Lower lobe of right lung (tissue), 2 donors: ENCODE measurements around the gene POLDIP3. TPM values are rescaled to one million over a fixed set of nuclear protein-coding genes. Genes with fewer than 3 reads are reported as not detected.
A peak's percentile ranks its signal among the peaks of the same experiment; 100 is the strongest.

Experiments used
- ATAC-seq, 2 donors: fragments of 200-7000 bp; cut with Tn5 transposase; one replicate each; pipeline ENCODE4 v1.9.1; 2020 to 2022; ENCODE audit warnings: mild to moderate bottlenecking in 2 of 2, moderate library complexity in 2 of 2
- DNase-seq: peaks from one replicate; pipeline ENCODE4 v3.0.0-alpha.2; 2020
- H3K27ac ChIP-seq: fragments of 200-600 bp; one replicate; pipeline ENCODE4 v1.8.0; 2022
- H3K27me3 ChIP-seq: fragments of 200-600 bp; one replicate; pipeline ENCODE4 v1.8.0; 2022; ENCODE audit warnings: low read depth
- H3K36me3 ChIP-seq: fragments of 200-600 bp; one replicate; pipeline ENCODE4 v1.8.0; 2022; ENCODE audit warnings: mild to moderate bottlenecking
- H3K4me1 ChIP-seq: fragments of 200-600 bp; one replicate; pipeline ENCODE4 v1.8.0; 2022
- H3K4me3 ChIP-seq: fragments of 200-600 bp; one replicate; pipeline ENCODE4 v1.8.0; 2022; ENCODE audit warnings: mild to moderate bottlenecking
- H3K9me3 ChIP-seq: fragments of 200-600 bp; one replicate; pipeline ENCODE4 v1.8.0; 2022
- intact Hi-C: fragments of 100-400 bp; cut with DNase I; formaldehyde crosslinking; loops from one replicate; pipeline ENCODE4 v1.11.0; 2022
- total RNA-seq: library from RNA; stranded (reverse); fragmentation: NEBNext Ultra II Directional; extraction: Animal tissue kit (Norgen Biotek cat#: 25700); gene quantifications from one replicate; pipeline ENCODE4 v1.2.1, GENCODE V29; 2021
- TF ChIP-seq, protein P1 (sequence below): fragments of 200-600 bp; IDR thresholded peaks from one replicate; pipeline ENCODE4 v1.8.0; 2022; ENCODE audit warnings: antibody characterized with exemption, mild to moderate bottlenecking
- donor health status: DM: no; HTN: yes; CAD: no; lungs with severe emphysema.

POLDIP3 gene
- total RNA-seq, 1 donor from 2014 or later, result 75.0 TPM

DNA sequence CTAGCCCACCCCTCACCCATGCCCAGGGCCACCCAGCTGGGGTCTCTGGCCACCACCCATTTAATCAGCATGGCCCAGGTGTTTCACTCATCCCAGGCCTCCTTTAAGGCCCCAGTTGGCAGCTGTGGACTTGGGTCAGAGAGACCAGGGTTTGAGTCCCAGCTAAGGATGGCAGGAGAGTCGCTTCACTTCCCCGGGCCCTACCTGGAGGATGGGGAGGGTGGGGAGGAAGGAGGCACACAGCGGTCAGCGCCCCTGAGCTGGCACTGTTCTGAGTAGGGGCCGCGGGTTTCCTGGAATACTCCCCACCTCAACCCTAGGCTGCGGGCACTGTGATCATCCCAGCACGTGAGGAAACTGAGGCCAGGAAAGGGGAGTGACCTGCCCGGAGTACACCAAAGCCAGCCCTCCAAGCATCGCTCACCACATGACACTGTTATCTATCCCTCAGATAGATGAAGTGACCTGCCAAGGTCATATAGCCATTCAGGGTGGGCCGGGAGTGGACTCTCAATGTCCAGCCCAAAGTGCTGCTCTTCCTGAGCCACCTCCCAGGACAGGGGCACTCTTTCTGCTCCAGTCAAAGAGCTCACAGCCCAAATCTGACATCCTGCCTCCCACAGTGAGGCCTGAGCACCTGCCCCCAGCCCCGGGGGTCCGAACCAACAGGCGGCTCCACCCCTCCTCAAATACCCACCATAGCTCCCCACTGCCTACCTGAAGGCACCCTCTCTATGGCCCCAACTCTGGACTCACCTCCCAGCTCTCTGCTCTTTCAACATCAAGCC lies 29.1 kb upstream of the POLDIP3 start:
- Histone ChIP-seq H3K27me3 (no peaks in the 10 kb centered on the region), H3K4me3 (no peak overlapping the region), H3K4me1 (peaks cover 81% of the 10 kb centered on the region), H3K27ac (peak overlapping the region; percentile 95), H3K9me3 (no peaks in the 10 kb centered on the region), H3K36me3 (no peaks in the 10 kb centered on the region)
- intact Hi-C loops, result no loop called here
- ATAC-seq (no peak), DNase-seq (no peak)
- TF ChIP-seq, protein P1, sequence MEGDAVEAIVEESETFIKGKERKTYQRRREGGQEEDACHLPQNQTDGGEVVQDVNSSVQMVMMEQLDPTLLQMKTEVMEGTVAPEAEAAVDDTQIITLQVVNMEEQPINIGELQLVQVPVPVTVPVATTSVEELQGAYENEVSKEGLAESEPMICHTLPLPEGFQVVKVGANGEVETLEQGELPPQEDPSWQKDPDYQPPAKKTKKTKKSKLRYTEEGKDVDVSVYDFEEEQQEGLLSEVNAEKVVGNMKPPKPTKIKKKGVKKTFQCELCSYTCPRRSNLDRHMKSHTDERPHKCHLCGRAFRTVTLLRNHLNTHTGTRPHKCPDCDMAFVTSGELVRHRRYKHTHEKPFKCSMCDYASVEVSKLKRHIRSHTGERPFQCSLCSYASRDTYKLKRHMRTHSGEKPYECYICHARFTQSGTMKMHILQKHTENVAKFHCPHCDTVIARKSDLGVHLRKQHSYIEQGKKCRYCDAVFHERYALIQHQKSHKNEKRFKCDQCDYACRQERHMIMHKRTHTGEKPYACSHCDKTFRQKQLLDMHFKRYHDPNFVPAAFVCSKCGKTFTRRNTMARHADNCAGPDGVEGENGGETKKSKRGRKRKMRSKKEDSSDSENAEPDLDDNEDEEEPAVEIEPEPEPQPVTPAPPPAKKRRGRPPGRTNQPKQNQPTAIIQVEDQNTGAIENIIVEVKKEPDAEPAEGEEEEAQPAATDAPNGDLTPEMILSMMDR, result no peak

DNA sequence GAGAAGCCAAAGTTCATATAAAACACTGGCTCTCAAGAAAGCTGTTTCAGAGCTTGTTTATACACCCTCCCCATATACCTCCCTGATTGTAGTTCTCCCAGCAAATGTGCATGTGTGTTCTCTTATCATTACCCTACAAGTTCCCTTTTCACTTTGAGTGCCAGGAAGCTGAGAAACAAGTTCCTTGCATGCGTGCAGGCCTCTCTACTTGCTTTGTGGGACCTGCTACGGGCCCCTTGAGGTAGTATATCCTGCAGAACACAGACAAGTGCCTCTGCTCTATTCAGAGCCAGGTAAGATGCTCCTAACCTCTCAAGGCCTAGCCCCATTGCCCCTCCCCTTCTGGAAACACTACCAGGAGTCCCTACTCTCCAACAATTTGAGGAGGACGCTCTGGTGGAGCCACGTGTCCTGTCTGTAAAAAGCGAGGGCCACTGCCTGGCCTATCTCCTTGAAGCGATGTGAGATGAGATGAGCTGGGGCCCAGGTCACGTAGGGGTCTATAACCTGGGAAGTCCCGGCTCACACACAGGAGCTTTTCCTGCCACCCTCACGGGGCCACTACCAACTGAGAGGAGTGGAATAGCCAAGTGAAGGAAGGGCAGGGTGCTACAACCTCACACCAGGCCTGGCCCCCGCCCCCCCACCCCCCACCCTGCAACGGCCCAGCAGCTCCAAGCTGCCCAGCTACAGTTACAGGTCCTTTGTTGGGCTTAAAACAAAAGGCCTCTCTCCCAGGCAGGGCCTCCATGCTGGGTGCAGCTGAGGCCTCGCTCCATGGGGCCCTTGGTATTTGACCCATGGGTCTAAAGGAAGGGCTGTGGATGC lies 28.3 kb upstream of the POLDIP3 start:
- Histone ChIP-seq H3K4me1 (peaks cover 76% of the 10 kb centered on the region), H3K27me3 (no peaks in the 10 kb centered on the region), H3K9me3 (no peaks in the 10 kb centered on the region), H3K36me3 (no peaks in the 10 kb centered on the region), H3K4me3 (no peak overlapping the region), H3K27ac (peak overlapping the region; percentile 95)
- intact Hi-C loops, result no loop called here
- TF ChIP-seq, protein P1, result no peak
- DNase-seq, result no peak
- peak; percentile 38 to 54 for ATAC-seq

DNA sequence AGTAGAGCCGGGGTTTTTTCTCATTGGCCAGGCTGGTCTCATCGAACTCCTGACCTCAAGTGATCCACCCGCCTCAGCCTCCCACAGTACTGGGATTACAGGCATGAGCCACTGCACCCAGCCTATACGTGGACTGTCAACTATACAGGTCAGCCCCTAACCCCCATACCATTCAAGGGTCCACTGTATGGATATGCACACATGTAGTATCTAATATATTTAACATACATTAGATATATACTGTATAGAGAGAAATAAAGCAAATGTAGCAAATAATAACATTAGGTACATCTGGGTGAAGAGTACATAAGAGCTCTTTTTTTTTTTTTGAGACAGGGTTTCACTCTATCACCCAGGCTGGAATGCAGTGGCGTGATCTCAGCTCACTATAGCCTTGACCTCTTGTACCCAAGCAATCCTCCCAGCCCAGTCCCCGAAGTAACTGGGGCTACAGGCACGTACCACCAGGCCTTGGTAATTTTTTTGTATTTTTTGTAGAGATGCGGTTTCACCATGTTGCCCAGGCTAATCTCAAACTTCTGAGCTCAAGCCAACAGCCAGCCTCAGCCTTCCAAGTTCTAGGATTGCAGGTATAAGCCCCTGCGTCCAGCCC lies 27.2 kb upstream of the POLDIP3 start:
- TF ChIP-seq, protein P1, result no peak
- Histone ChIP-seq H3K4me1 (peaks cover 65% of the 10 kb centered on the region), H3K36me3 (peaks cover 2% of the 10 kb centered on the region), H3K4me3 (no peak overlapping the region), H3K27ac (peak overlapping the region; percentile 95), H3K9me3 (no peaks in the 10 kb centered on the region), H3K27me3 (no peaks in the 10 kb centered on the region)
- DNase-seq (no peak), ATAC-seq (no peak)
- intact Hi-C loops, result no loop called here

DNA sequence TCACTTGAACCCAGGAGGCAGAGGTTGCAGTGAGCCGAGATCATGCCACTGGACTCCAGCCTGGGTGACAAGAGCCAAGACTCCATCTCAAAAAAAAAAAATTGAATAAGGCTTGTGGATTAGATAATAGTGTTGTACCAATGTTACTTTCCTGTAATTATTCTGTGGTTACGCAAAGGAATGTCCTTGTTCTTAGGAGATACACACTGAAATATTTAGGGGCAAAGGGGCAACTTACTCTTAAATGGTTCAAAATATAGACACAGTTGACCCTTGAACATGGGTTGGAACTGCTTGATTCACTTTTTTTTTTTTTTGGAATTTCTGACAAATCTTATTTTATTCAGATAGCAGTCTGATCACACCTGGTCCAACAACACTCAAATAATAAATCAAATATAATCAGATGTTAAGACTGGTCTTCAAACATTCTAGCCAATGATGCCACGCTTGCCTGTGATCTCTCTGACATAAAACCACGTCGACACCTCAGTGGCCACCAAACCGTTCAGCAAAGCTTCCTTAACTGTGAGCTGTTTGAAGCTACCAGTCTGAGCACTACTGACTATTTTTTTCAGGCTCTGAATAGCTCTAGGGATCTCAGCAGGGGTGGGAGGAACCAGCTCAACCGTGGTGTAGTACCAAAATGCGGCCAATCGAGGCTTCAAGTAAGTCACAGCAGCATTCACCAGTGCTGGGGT lies 25.0 kb upstream of the POLDIP3 start:
- intact Hi-C loops, result no loop called here
- no peak overlapping the region for H3K27ac ChIP-seq
- H3K9me3 ChIP-seq, result no peaks in the 10 kb centered on the region
- peaks cover 48% of the 10 kb centered on the region for H3K4me1 ChIP-seq
- H3K27me3 ChIP-seq, result no peaks in the 10 kb centered on the region
- H3K4me3 ChIP-seq, result no peak overlapping the region
- DNase-seq, result no peak
- H3K36me3 ChIP-seq, result peaks cover 24% of the 10 kb centered on the region
- ATAC-seq, result no peak
- TF ChIP-seq, protein P1, result no peak

DNA sequence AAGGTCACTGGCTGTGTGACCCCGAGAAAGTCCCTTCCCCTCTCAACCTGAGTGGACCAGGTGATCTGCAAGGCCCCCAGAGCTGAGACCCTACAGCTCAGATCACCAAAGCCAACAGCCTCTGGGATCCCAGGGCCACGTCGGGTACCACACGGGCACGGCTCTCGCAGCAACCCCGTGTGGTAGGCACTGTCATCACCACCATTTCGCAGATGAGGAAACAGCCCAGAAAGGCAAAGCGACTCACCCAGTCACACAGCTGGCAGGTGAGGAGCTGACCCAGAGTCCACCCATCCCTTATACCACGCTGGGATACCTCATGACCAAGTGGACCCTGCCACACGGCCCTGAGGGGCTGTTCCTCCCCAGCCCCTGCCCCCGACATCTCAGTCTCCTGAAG lies 22.9 kb upstream of the POLDIP3 start:
- peaks cover 45% of the 10 kb centered on the region for H3K36me3 ChIP-seq
- ATAC-seq (no peak), DNase-seq (no peak)
- H3K27ac ChIP-seq, result no peak overlapping the region
- TF ChIP-seq, protein P1, result no peak
- H3K4me1 ChIP-seq, result peaks cover 27% of the 10 kb centered on the region
- no peaks in the 10 kb centered on the region for H3K27me3 ChIP-seq
- no peak overlapping the region for H3K4me3 ChIP-seq
- H3K9me3 ChIP-seq, result no peaks in the 10 kb centered on the region
- intact Hi-C loops, result no loop called here
